HepG2 (cell line): ENCODE measurements around the gene CLDN9. TPM values are rescaled to one million over a fixed set of nuclear protein-coding genes. Genes with fewer than 3 reads are reported as not detected.

Experiments
- CHD2 ChIP-seq: IDR thresholded peaks from 2 replicates; pipeline ENCODE4 v1.6.1; 2011; ENCODE audit warnings: low read depth, low read length, improper control_type of control experiment
- DDIT3 ChIP-seq: sonication (generic); formaldehyde crosslinking; IDR thresholded peaks from 2 replicates; pipeline ENCODE4 v1.4.0; 2020; ENCODE audit warnings: mild to moderate bottlenecking, missing genetic modification reagents
- MED1 ChIP-seq: sonication (generic); formaldehyde crosslinking; IDR thresholded peaks from 2 replicates; pipeline ENCODE4 v1.4.0; 2020; ENCODE audit warnings: missing genetic modification reagents
- MEIS1 ChIP-seq: sonication (generic); formaldehyde crosslinking; IDR thresholded peaks from 2 replicates; pipeline ENCODE4 v1.9.0; 2021; ENCODE audit warnings: mild to moderate bottlenecking, missing genetic modification reagents, moderate library complexity, borderline replicate concordance
- SP2 ChIP-seq: sonication (generic); formaldehyde crosslinking; IDR thresholded peaks from 2 replicates; pipeline ENCODE4 v1.5.1; 2020; ENCODE audit warnings: mild to moderate bottlenecking, missing genetic modification reagents
- USF2 ChIP-seq, 2 experiments: sonication (generic) in 1 of 2; formaldehyde crosslinking in 1 of 2; IDR thresholded peaks; 2 replicates each; pipeline versions ENCODE4 v1.5.1 to v1.6.1; 2011 to 2020; ENCODE audit warnings: borderline replicate concordance in 1 of 2, low read depth in 1 of 2, low read length in 1 of 2, mild to moderate bottlenecking in 1 of 2, missing genetic modification reagents in 1 of 2, moderate library complexity in 1 of 2
- ZBTB46 ChIP-seq: sonication (generic); formaldehyde crosslinking; IDR thresholded peaks from 2 replicates; pipeline ENCODE4 v1.4.0; 2020; ENCODE audit warnings: mild to moderate bottlenecking, missing genetic modification reagents, borderline replicate concordance
- ZKSCAN5 ChIP-seq: sonication (generic); formaldehyde crosslinking; IDR thresholded peaks from 2 replicates; pipeline ENCODE4 v1.5.1; 2020; ENCODE audit warnings: mild to moderate bottlenecking, missing genetic modification reagents
- ZNF12 ChIP-seq: sonication (generic); formaldehyde crosslinking; IDR thresholded peaks from 2 replicates; pipeline ENCODE4 v1.5.0; 2020; ENCODE audit warnings: missing genetic modification reagents
- ZNF18 ChIP-seq: sonication (generic); formaldehyde crosslinking; IDR thresholded peaks from 2 replicates; pipeline ENCODE4 v1.8.0; 2022; ENCODE audit warnings: mild to moderate bottlenecking, missing genetic modification reagents; ENCODE audit not compliant: insufficient replicate concordance
- ZNF235 ChIP-seq: sonication (generic); formaldehyde crosslinking; IDR thresholded peaks from 2 replicates; pipeline ENCODE4 v1.8.1; 2023; ENCODE audit warnings: mild to moderate bottlenecking, missing genetic modification reagents, borderline replicate concordance
- ZNF318 ChIP-seq: sonication (generic); formaldehyde crosslinking; IDR thresholded peaks from 2 replicates; pipeline ENCODE4 v1.4.0; 2020; ENCODE audit warnings: mild to moderate bottlenecking, missing genetic modification reagents
- ZNF430 ChIP-seq: sonication (generic); formaldehyde crosslinking; IDR thresholded peaks from 2 replicates; pipeline ENCODE4 v1.9.0; 2021; ENCODE audit warnings: mild to moderate bottlenecking, missing genetic modification reagents
- polyA plus RNA-seq, 8 experiments: library from polyadenylated mRNA; depleted of rRNA in 3 of 8; stranded (reverse) in 7 of 8; unstranded in 1 of 8; fragments of >200 nt; fragmentation: Illumina TruSeq in 4 of 8; extraction: Trizol in 4 of 8; gene quantifications; 2 replicates each; pipeline versions ENCODE4 v1.2.1 to v1.2.3, GENCODE V29; 2011 to 2016; ENCODE audit warnings: low read depth in 4 of 8, missing spikeins in 1 of 8, mixed read lengths in 1 of 8; ENCODE audit not compliant: insufficient read depth in 1 of 8
- total RNA-seq, 5 experiments: library from RNA; depleted of rRNA; stranded (reverse); fragments of >200 nt; fragmentation: Illumina TruSeq; extraction: Trizol; gene quantifications; 2 replicates each; pipeline ENCODE4 v1.2.3, GENCODE V29; 2016; ENCODE audit warnings: low read depth in 1 of 5

The CLDN9 gene
- total and polyA plus RNA-seq, 2 of the 13 experiments (the other 11 are each of a cell fraction or from before 2014, with no cell fraction given): 0.15 to 0.26 TPM

GRCh38 chr16:2981177-2981898, 31.4 kb upstream of the CLDN9 start (continued):
- TF ChIP-seq ZNF318 (CRISPR knock-in tag) (no peak), ZNF430 (CRISPR knock-in tag) (0 out of 2 replicates have a peak, but pooled peaks have one; percentile 26), DDIT3 (CRISPR knock-in tag) (no peak), USF2 (IDR thresholded peaks at IDR 0.05; ENCODE audit: low read depth, low read length) (no peak), USF2 (CRISPR knock-in tag; IDR thresholded peaks at IDR 0.05; ENCODE audit: borderline replicate concordance) (no peak), SP2 (CRISPR knock-in tag) (peak; percentile 50; the same call in 1 of the 2 replicates), ZNF12 (no peak), MEIS1 (no peak), ZBTB46 (CRISPR knock-in tag) (no peak), CHD2 (no peak), ZNF18 (CRISPR knock-in tag) (peak; percentile 75), MED1 (peak; percentile 47; the same call in 1 of the 2 replicates), ZKSCAN5 (no peak), ZNF235 (no peak)
